Suprapubic skin (tissue), 4 donors: ENCODE data around the gene DEDD2. TPM values are rescaled to one million over a fixed set of nuclear protein-coding genes. Genes with fewer than 3 reads are reported as not detected.
"Not testable (repeated sequence)": the region's sequence is repeated elsewhere in the genome, so short reads cannot be mapped to it uniquely, and the experiment has no call there.

Source experiments
- DNase-seq, 2 donors: peaks; one replicate each; pipeline ENCODE4 v3.0.0-alpha.2; 2019; ENCODE audit warnings: low spot score in 2 of 2
- H3K27ac ChIP-seq: fragments of 200-600 bp; sonication (generic); one replicate; pipeline ENCODE4 v1.5.1; 2019
- H3K27me3 ChIP-seq: fragments of 200-600 bp; sonication (generic); one replicate; pipeline ENCODE4 v1.5.1; 2019
- H3K36me3 ChIP-seq: fragments of 200-600 bp; sonication (generic); one replicate; pipeline ENCODE4 v1.5.1; 2019
- H3K4me1 ChIP-seq: fragments of 200-600 bp; sonication (generic); one replicate; pipeline ENCODE4 v1.5.1; 2019
- H3K4me3 ChIP-seq: fragments of 200-600 bp; sonication (generic); one replicate; pipeline ENCODE4 v1.5.1; 2019; ENCODE audit warnings: mild to moderate bottlenecking
- H3K9me3 ChIP-seq: fragments of 200-600 bp; sonication (generic); one replicate; pipeline ENCODE4 v1.5.1; 2019
- CTCF ChIP-seq, 2 donors: fragments of 200-600 bp in 1 of 2; fragments of 450-650 bp in 1 of 2; sonication (generic) in 1 of 2; IDR thresholded peaks; one replicate each; pipeline ENCODE4 v1.5.1; 2016 to 2019; ENCODE audit warnings: antibody characterized with exemption in 2 of 2, mild to moderate bottlenecking in 1 of 2, moderate library complexity in 1 of 2
- EP300 ChIP-seq: sonication (generic); formaldehyde crosslinking; IDR thresholded peaks from one replicate; pipeline ENCODE4 v1.6.1; 2017; ENCODE audit warnings: antibody characterized with exemption
- POLR2A ChIP-seq, 2 donors: fragments of 450-650 bp; IDR thresholded peaks; one replicate each; pipeline ENCODE4 v1.6.1; 2017; ENCODE audit warnings: antibody characterized with exemption in 2 of 2, mild to moderate bottlenecking in 2 of 2, moderate library complexity in 2 of 2
- POLR2AphosphoS5 ChIP-seq, 3 donors: sonication (generic); formaldehyde crosslinking; IDR thresholded peaks; one replicate each; pipeline ENCODE4 v1.6.1; 2017; ENCODE audit warnings: antibody characterized with exemption in 3 of 3
- WGBS: methylation state at CpG from one replicate; pipeline ENCODE4 v1.1.5; 2018; 5-methylcytosine and 5-hydroxymethylcytosine counted together
- total RNA-seq, 4 donors: library from RNA; depleted of rRNA; stranded (reverse); fragments of >200 nt; gene quantifications; one replicate each; pipeline ENCODE4 v1.1.0, GENCODE V29; 2016

Gene DEDD2
- 10 to 100 TPM; 51.3 to 78.9 (median 65.6) TPM for total RNA-seq

- peak; percentile 98 to 99 for DNase-seq
- Histone ChIP-seq H3K4me3 (peak within 1 kb of the TSS; percentile 70), H3K27ac (peak within 1 kb of the TSS; percentile 79), H3K27me3 (no peaks in the 10 kb centered on the region), H3K36me3 (peaks cover 7% of the 10 kb centered on the region), H3K4me1 (peaks cover 55% of the 10 kb centered on the region), H3K9me3 (no peaks in the 10 kb centered on the region)
- 17% methylated on average over 50 of the region's 57 CpGs for WGBS
- peak in 1 of 2 donors; percentile 9 for TF ChIP-seq POLR2A (IDR thresholded peaks at IDR 0.05)
- TF ChIP-seq POLR2AphosphoS5 (IDR thresholded peaks at IDR 0.05) = peak in 1 of 3 donors; percentile 15
- TF ChIP-seq CTCF (IDR thresholded peaks at IDR 0.05) = no peak
- TF ChIP-seq EP300 = no peak
Observed at GRCh38 chr19:42217520-42218437, at the start of gene DEDD2. TSS of gene DEDD2 (minus strand) at chr19:42217677. CDS start at chr19:42217007, 670 bp downstream.

GRCh38 chr19:42266928-42267603 lies 49.6 kb upstream of the DEDD2 start:
- peak in 1 of 2 donors; percentile 55 for DNase-seq
- Histone ChIP-seq H3K27ac (peak overlapping the region; percentile 100), H3K4me1 (peaks cover 33% of the 10 kb centered on the region)
- H3K27me3 ChIP-seq, H3K4me3 ChIP-seq, H3K36me3 ChIP-seq, H3K9me3 ChIP-seq: not testable (repeated sequence)
- 92% methylated on average over 25 of the region's 25 CpGs for WGBS

- H3K27me3 ChIP-seq, H3K27ac ChIP-seq, DNase-seq, H3K9me3 ChIP-seq, H3K4me3 ChIP-seq, H3K36me3 ChIP-seq: not testable (repeated sequence)
- 89% methylated on average over 4 of the region's 4 CpGs for whole genome bisulfite sequencing
- peaks cover 24% of the 10 kb centered on the region for H3K4me1 ChIP-seq
Observed at GRCh38 chr19:42266105-42266504, 48.6 kb upstream of the DEDD2 start.

GRCh38 chr19:42261763-42262162 lies 44.3 kb upstream of the DEDD2 start:
- Histone ChIP-seq H3K4me3 (no peak overlapping the region), H3K27me3 (no peaks in the 10 kb centered on the region), H3K9me3 (no peaks in the 10 kb centered on the region), H3K4me1 (peaks cover under 1% of the 10 kb centered on the region), H3K36me3 (no peaks in the 10 kb centered on the region), H3K27ac (no peak overlapping the region)
- no peak for DNase-seq
- 97% methylated on average over 3 of the region's 3 CpGs for WGBS
- TF ChIP-seq POLR2A (IDR thresholded peaks at IDR 0.05) = no peak
- no peak for TF ChIP-seq POLR2AphosphoS5 (IDR thresholded peaks at IDR 0.05)
- no peak for TF ChIP-seq EP300
- no peak for TF ChIP-seq CTCF (IDR thresholded peaks at IDR 0.05)

GRCh38 chr19:42257842-42258241 lies 40.4 kb upstream of the DEDD2 start:
- not testable (repeated sequence) for H3K27ac ChIP-seq, H3K4me3 ChIP-seq, H3K36me3 ChIP-seq, H3K9me3 ChIP-seq, H3K27me3 ChIP-seq, DNase-seq
- peaks cover 25% of the 10 kb centered on the region for H3K4me1 ChIP-seq
- 85% methylated on average over 3 of the region's 3 CpGs for WGBS

GRCh38 chr19:42255766-42256745 lies 38.6 kb upstream of the DEDD2 start:
- 13% methylated on average over 33 of the region's 38 CpGs for WGBS
- no peaks in the 10 kb centered on the region for H3K9me3 ChIP-seq
- TF ChIP-seq POLR2A (IDR thresholded peaks at IDR 0.05) (no peak), EP300 (no peak), POLR2AphosphoS5 (IDR thresholded peaks at IDR 0.05) (no peak), CTCF (IDR thresholded peaks at IDR 0.05) (no peak)
- H3K4me3 ChIP-seq = peak overlapping the region; percentile 85
- H3K36me3 ChIP-seq = no peaks in the 10 kb centered on the region
- no peaks in the 10 kb centered on the region for H3K27me3 ChIP-seq
- H3K27ac ChIP-seq = peak overlapping the region; percentile 97
- peaks cover 43% of the 10 kb centered on the region for H3K4me1 ChIP-seq
- peak in 1 of 2 donors; percentile 82 for DNase-seq
